Hepatocyte (in vitro differentiated cells): ENCODE measurements around the gene ATP6V0B.
A peak's percentile ranks its signal among the peaks of the same experiment; 100 is the strongest.

ENCODE experiments used
- CTCF ChIP-seq: fragments of 200-600 bp; sonication (generic); IDR thresholded peaks from 2 replicates; pipeline ENCODE4 v1.5.1; 2016; ENCODE audit warnings: antibody characterized with exemption, mild to moderate bottlenecking; ENCODE audit not compliant: poor library complexity
- EZH2 ChIP-seq: fragments of 200-600 bp; sonication (generic); IDR thresholded peaks from 2 replicates; pipeline ENCODE4 v1.6.1; 2016; ENCODE audit warnings: antibody characterized with exemption, mild to moderate bottlenecking, borderline replicate concordance

- peak; percentile 1 for TF ChIP-seq CTCF
- TF ChIP-seq EZH2, result no peak
These were observed at the start of gene ATP6V0B for GRCh38 chr1:43974443-43975248.
